GM19351 (cell line): ENCODE results near the gene ADCY4.
"Not testable (repeated sequence)": the region's sequence is repeated elsewhere in the genome, so short reads cannot be mapped to it uniquely, and the experiment has no call there.

Source experiments
- ATAC-seq: cut with Tn5 transposase; IDR thresholded peaks from one replicate; pipeline ENCODE4 v1.9.1; 2021; ENCODE audit warnings: mild to moderate bottlenecking, moderate library complexity; ENCODE audit not compliant: unreplicated experiment

The ADCY4 gene

GRCh38 chr14:24334431-24335291 is at the start of gene ADCY4:
ADCY4 (minus strand) TSS chr14:24335071; CDS start chr14:24334652, 419 bp downstream.
- no peak for ATAC-seq

GRCh38 chr14:24384169-24384568 is 49.3 kb upstream of the ADCY4 start:
- no peak for ATAC-seq

- no peak for ATAC-seq
Measured at GRCh38 chr14:24382064-24382371, 47.1 kb upstream of the ADCY4 start.

- no peak for ATAC-seq
Measured at GRCh38 chr14:24381363-24382063, 46.6 kb upstream of the ADCY4 start.

GRCh38 chr14:24379907-24380730 is 45.2 kb upstream of the ADCY4 start:
- no peak for ATAC-seq

- ATAC-seq, result no peak
Measured at GRCh38 chr14:24378981-24379906, 44.4 kb upstream of the ADCY4 start.

GRCh38 chr14:24378327-24378726 is 43.5 kb upstream of the ADCY4 start:
- no peak for ATAC-seq

- no peak for ATAC-seq
Measured at GRCh38 chr14:24377657-24378056, 42.8 kb upstream of the ADCY4 start.

- ATAC-seq, result no peak
Measured at GRCh38 chr14:24377126-24377525, 42.3 kb upstream of the ADCY4 start.

- ATAC-seq, result no peak
Measured at GRCh38 chr14:24376448-24377070, 41.7 kb upstream of the ADCY4 start.

- no peak for ATAC-seq
Measured at GRCh38 chr14:24372701-24373416, 38.0 kb upstream of the ADCY4 start.

GRCh38 chr14:24371605-24372004 is 36.7 kb upstream of the ADCY4 start:
- not testable (repeated sequence) for ATAC-seq

GRCh38 chr14:24370748-24371147 is 35.9 kb upstream of the ADCY4 start:
- no peak for ATAC-seq

- ATAC-seq, result no peak
Measured at GRCh38 chr14:24369907-24370687, 35.2 kb upstream of the ADCY4 start.

- ATAC-seq, result no peak
Measured at GRCh38 chr14:24369463-24369862, 34.6 kb upstream of the ADCY4 start.

GRCh38 chr14:24368562-24369252 is 33.8 kb upstream of the ADCY4 start:
- no peak for ATAC-seq

GRCh38 chr14:24368212-24368561 is 33.3 kb upstream of the ADCY4 start:
- no peak for ATAC-seq
